ENCODE data around the gene SMCR8.
"Not testable (repeated sequence)": the region's sequence is repeated elsewhere in the genome, so short reads cannot be mapped to it uniquely, and the experiment has no call there.

SMCR8 gene

GRCh38 chr17:18364166-18364565 is 49.1 kb downstream of the SMCR8 start:
- DNase-seq (ENCODE audit: low spot score), result no peak
- TF ChIP-seq CTCF (IDR thresholded peaks at IDR 0.05; ENCODE audit: extremely low read depth, missing control alignments), result no peak

GRCh38 chr17:18368946-18369345 is 53.9 kb downstream of the SMCR8 start:
- no peak for TF ChIP-seq CTCF (IDR thresholded peaks at IDR 0.05; ENCODE audit: extremely low read depth, missing control alignments)
- DNase-seq (ENCODE audit: low spot score), result no peak

GRCh38 chr17:18370761-18371160 is 55.7 kb downstream of the SMCR8 start:
- TF ChIP-seq CTCF (IDR thresholded peaks at IDR 0.05; ENCODE audit: extremely low read depth, missing control alignments), result no peak
- no peak for DNase-seq (ENCODE audit: low spot score)

GRCh38 chr17:18371455-18371854 is 56.4 kb downstream of the SMCR8 start:
- DNase-seq (ENCODE audit: low spot score), result no peak
- no peak for TF ChIP-seq CTCF (IDR thresholded peaks at IDR 0.05; ENCODE audit: extremely low read depth, missing control alignments)

GRCh38 chr17:18373181-18373580 is 58.1 kb downstream of the SMCR8 start:
- not testable (repeated sequence) for DNase-seq (ENCODE audit: low spot score)

- TF ChIP-seq CTCF (IDR thresholded peaks at IDR 0.05; ENCODE audit: extremely low read depth, missing control alignments), result no peak
Observed at GRCh38 chr17:18374216-18374615, 59.1 kb downstream of the SMCR8 start.

More at GRCh38 chr17:18374216-18374615, 59.1 kb downstream of the SMCR8 start:
- no peak for DNase-seq (ENCODE audit: low spot score)

Measured in GM20000 (cell line).